ENCODE measurements around the gene NXPH4. TPM values are rescaled to one million over a fixed set of nuclear protein-coding genes. Genes with fewer than 3 reads are reported as not detected.

The NXPH4 gene
- total RNA-seq, 2 experiments from 2014 or later: 5.3 to 10.5 TPM

DNA sequence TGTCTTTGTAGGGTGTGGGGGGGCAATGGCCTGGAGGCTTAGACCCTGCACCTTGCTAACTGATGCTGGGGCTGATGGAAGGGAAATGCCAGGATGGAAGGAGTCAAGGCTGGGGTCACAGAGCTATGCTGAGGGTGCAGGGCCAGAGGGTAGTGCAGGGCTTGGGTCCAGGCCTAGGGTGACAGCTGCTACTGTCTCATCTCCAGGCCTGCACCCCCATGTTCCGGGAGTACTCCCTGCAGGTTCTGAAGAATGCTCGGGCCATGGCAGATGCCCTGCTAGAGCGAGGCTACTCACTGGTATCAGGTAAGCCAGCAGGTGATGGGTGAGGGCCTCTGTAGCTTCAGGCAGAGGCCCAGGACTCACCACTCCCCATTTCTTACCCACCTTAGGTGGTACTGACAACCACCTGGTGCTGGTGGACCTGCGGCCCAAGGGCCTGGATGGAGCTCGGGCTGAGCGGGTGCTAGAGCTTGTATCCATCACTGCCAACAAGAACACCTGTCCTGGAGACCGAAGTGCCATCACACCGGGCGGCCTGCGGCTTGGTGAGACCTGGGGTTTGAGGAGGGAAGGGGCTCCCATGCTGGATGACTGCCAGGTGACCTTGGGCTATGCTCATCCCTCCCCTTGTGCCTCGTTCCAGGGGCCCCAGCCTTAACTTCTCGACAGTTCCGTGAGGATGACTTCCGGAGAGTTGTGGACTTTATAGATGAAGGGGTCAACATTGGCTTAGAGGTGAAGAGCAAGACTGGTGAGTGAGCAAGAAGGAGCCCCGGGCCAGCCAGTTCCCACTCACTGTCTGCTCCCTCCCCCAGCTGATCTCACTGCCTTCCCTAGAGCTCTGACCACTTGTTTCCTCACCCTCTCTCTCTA lies 17.0 kb downstream of the NXPH4 start:
- H3K4me1 ChIP-seq (ENCODE audit: insufficient read depth, low read length, poor library complexity, severe bottlenecking): peaks cover 51% of the 10 kb centered on the region
- no peak for DNase-seq (ENCODE audit: low spot score)
- H3K4me3 ChIP-seq (ENCODE audit: low read depth, low read length, poor library complexity, severe bottlenecking): no peak overlapping the region
- BruUV-seq (replicated peaks): no TSS peak
- H3K27ac ChIP-seq (ENCODE audit: low read depth, low read length, poor library complexity, severe bottlenecking): peak overlapping the region; percentile 36
- no peak overlapping the region for H2AFZ ChIP-seq (ENCODE audit: low read length)
- H3K4me2 ChIP-seq (ENCODE audit: low read length): peak overlapping the region; percentile 28; the same call in 1 of the 2 replicates
- TF ChIP-seq EZH2phosphoT487 (IDR thresholded peaks at IDR 0.05; ENCODE audit: borderline replicate concordance, low read depth, low read length) (no peak), CTCF (conservative IDR thresholded peaks at IDR 0.05; ENCODE audit: low read length) (no peak)
- ChIA-PET POLR2A (interaction anchor here (0.6 to 4.7 kb wide), 2 partner anchors 8 to 10 kb away, joined by 4 to 69 read pairs; no protein-coding TSS in a partner anchor), CTCF (ENCODE audit: unreplicated experiment) (no interaction called here)
- peaks cover 15% of the 10 kb centered on the region; the same call in 1 of the 2 replicates for H4K20me1 ChIP-seq (ENCODE audit: insufficient read depth, low read length)
- no peaks in the 10 kb centered on the region for H3K9me3 ChIP-seq (ENCODE audit: low read length)
- H3K36me3 ChIP-seq (ENCODE audit: insufficient read depth, low read length): peaks cover 58% of the 10 kb centered on the region
- intact Hi-C loops (cut with micrococcal nuclease; ENCODE audit: unreplicated experiment): no loop called here
- H3K9me2 ChIP-seq (ENCODE audit: insufficient read depth, low read length): no peaks in the 10 kb centered on the region
- peaks cover 22% of the 10 kb centered on the region for H3K79me2 ChIP-seq (ENCODE audit: insufficient read depth, low read depth, low read length)

GRCh38 chr12:57234233-57234570 lies 17.6 kb downstream of the NXPH4 start:
- Histone ChIP-seq H3K79me2 (ENCODE audit: insufficient read depth, low read depth, low read length) (peaks cover 22% of the 10 kb centered on the region), H2AFZ (ENCODE audit: low read length) (no peak overlapping the region), H3K36me3 (ENCODE audit: insufficient read depth, low read length) (peaks cover 58% of the 10 kb centered on the region), H3K4me3 (ENCODE audit: low read depth, low read length, poor library complexity, severe bottlenecking) (no peak overlapping the region), H3K9me2 (ENCODE audit: insufficient read depth, low read length) (no peaks in the 10 kb centered on the region), H4K20me1 (ENCODE audit: insufficient read depth, low read length) (peaks cover 15% of the 10 kb centered on the region; the same call in 1 of the 2 replicates), H3K27ac (ENCODE audit: low read depth, low read length, poor library complexity, severe bottlenecking) (peak overlapping the region; percentile 36), H3K4me1 (ENCODE audit: insufficient read depth, low read length, poor library complexity, severe bottlenecking) (peaks cover 48% of the 10 kb centered on the region), H3K4me2 (ENCODE audit: low read length) (peak overlapping the region; percentile 28; the same call in 1 of the 2 replicates), H3K9me3 (ENCODE audit: low read length) (no peaks in the 10 kb centered on the region)
- intact Hi-C loops (cut with micrococcal nuclease; ENCODE audit: unreplicated experiment): no loop called here
- no peak for TF ChIP-seq EZH2phosphoT487 (IDR thresholded peaks at IDR 0.05; ENCODE audit: borderline replicate concordance, low read depth, low read length)
- no peak for TF ChIP-seq CTCF (conservative IDR thresholded peaks at IDR 0.05; ENCODE audit: low read length)
- CTCF ChIA-PET (ENCODE audit: unreplicated experiment): no interaction called here
- POLR2A ChIA-PET: interaction anchor here (0.6 kb wide), 1 partner anchor 9 kb away, joined by 4 read pairs; no protein-coding TSS in a partner anchor
- TSS peak; percentile 80 for BruUV-seq (replicated peaks)
- DNase-seq (ENCODE audit: low spot score): no peak

- H3K9me3 ChIP-seq (ENCODE audit: low read length): no peaks in the 10 kb centered on the region
- peaks cover 46% of the 10 kb centered on the region for H3K4me1 ChIP-seq (ENCODE audit: insufficient read depth, low read length, poor library complexity, severe bottlenecking)
- H3K36me3 ChIP-seq (ENCODE audit: insufficient read depth, low read length): peaks cover 58% of the 10 kb centered on the region
- peak overlapping the region; percentile 28; the same call in 1 of the 2 replicates for H3K4me2 ChIP-seq (ENCODE audit: low read length)
- peaks cover 15% of the 10 kb centered on the region; the same call in 1 of the 2 replicates for H4K20me1 ChIP-seq (ENCODE audit: insufficient read depth, low read length)
- DNase-seq (ENCODE audit: low spot score): no peak
- TF ChIP-seq EZH2phosphoT487 (IDR thresholded peaks at IDR 0.05; ENCODE audit: borderline replicate concordance, low read depth, low read length) (no peak), CTCF (conservative IDR thresholded peaks at IDR 0.05; ENCODE audit: low read length) (no peak)
- no peaks in the 10 kb centered on the region for H3K9me2 ChIP-seq (ENCODE audit: insufficient read depth, low read length)
- intact Hi-C loops (cut with micrococcal nuclease; ENCODE audit: unreplicated experiment): no loop called here
- ChIA-PET CTCF (ENCODE audit: unreplicated experiment) (no interaction called here), POLR2A (interaction anchor here (0.6 kb wide), 1 partner anchor 9 kb away, joined by 4 read pairs; no protein-coding TSS in a partner anchor)
- peaks cover 21% of the 10 kb centered on the region for H3K79me2 ChIP-seq (ENCODE audit: insufficient read depth, low read depth, low read length)
- no TSS peak for BruUV-seq (replicated peaks)
- no peak overlapping the region for H3K4me3 ChIP-seq (ENCODE audit: low read depth, low read length, poor library complexity, severe bottlenecking)
- peak overlapping the region; percentile 36 for H3K27ac ChIP-seq (ENCODE audit: low read depth, low read length, poor library complexity, severe bottlenecking)
- no peak overlapping the region for H2AFZ ChIP-seq (ENCODE audit: low read length)
These were observed 18.0 kb downstream of the NXPH4 start for GRCh38 chr12:57234571-57235016.
